Caco-2 (cell line): Measurements from ENCODE around the gene ACCSL. TPM values are rescaled to one million over a fixed set of nuclear protein-coding genes. Genes with fewer than 3 reads are reported as not detected.

Experiments used
- BruUV-seq: library from RNA; stranded (reverse); fragments of 400-500 nt; replicated peaks from 2 replicates; lab custom pipeline; 2021; lab: Mats Ljungman, UMichigan
- CTCF ChIA-PET: fragments of 300-600 bp; sonication (Branson Sonifier 250); formaldehyde crosslinking; loops from one replicate; lab custom pipeline; 2022; ENCODE audit warnings: antibody characterized with exemption; lab: Charles Lee
- POLR2A ChIA-PET: fragments of 300-600 bp; sonication (Branson Sonifier 250); formaldehyde crosslinking; loops from one replicate; lab custom pipeline; 2022; ENCODE audit warnings: antibody characterized with exemption; lab: Charles Lee
- DNase-seq, 2 experiments: peaks; one replicate each; pipeline versions ENCODE4 v3.0.0 to v3.0.0-alpha.2; 2020 to 2022
- H3K27me3 ChIP-seq: replicated peaks from 2 replicates; pipeline ENCODE4 v1.6.0; 2011; ENCODE audit warnings: low read length; ENCODE audit not compliant: control insufficient read depth, insufficient read depth
- H3K36me3 ChIP-seq: 2 replicates; pipeline ENCODE4 v1.5.1; 2011; ENCODE audit warnings: low read length; ENCODE audit not compliant: control insufficient read depth, insufficient read depth
- H3K4me1 ChIP-seq: fragments of 250-450 bp; sonication (Bioruptor Pico); 2 replicates; pipeline ENCODE4 v1.5.1; 2020; ENCODE audit warnings: mild to moderate bottlenecking
- H3K4me3 ChIP-seq: 2 replicates; pipeline ENCODE4 v1.5.1; 2011; ENCODE audit warnings: low read depth, mild to moderate bottlenecking, control low read depth, low read length
- H3K9me3 ChIP-seq: fragments of 250-450 bp; sonication (Bioruptor Pico); 2 replicates; pipeline ENCODE4 v1.5.1; 2020; ENCODE audit warnings: mild to moderate bottlenecking, moderate library complexity
- H3K27ac Mint-ChIP-seq: one replicate; pipeline ENCODE4 v1.8.0; 2022; ENCODE audit warnings: mixed read lengths; ENCODE audit not compliant: unreplicated experiment
- H3K27me3 Mint-ChIP-seq: one replicate; pipeline ENCODE4 v1.8.0; 2022; ENCODE audit warnings: mixed read lengths; ENCODE audit not compliant: insufficient read depth, unreplicated experiment
- H3K36me3 Mint-ChIP-seq: one replicate; pipeline ENCODE4 v1.8.0; 2022; ENCODE audit warnings: mild to moderate bottlenecking, mixed read lengths; ENCODE audit not compliant: insufficient read depth, unreplicated experiment
- H3K4me1 Mint-ChIP-seq: one replicate; pipeline ENCODE4 v1.8.0; 2022; ENCODE audit warnings: low read depth, mixed read lengths; ENCODE audit not compliant: unreplicated experiment
- H3K4me3 Mint-ChIP-seq: one replicate; pipeline ENCODE4 v1.8.0; 2022; ENCODE audit warnings: mild to moderate bottlenecking, moderate library complexity, mixed read lengths; ENCODE audit not compliant: unreplicated experiment
- H3K9me3 Mint-ChIP-seq: one replicate; pipeline ENCODE4 v1.8.0; 2022; ENCODE audit warnings: mixed read lengths; ENCODE audit not compliant: unreplicated experiment
- intact Hi-C: fragments of 100-400 bp; cut with micrococcal nuclease; formaldehyde crosslinking; loops from one replicate; pipeline ENCODE4 v1.10.0; 2022; ENCODE audit not compliant: unreplicated experiment
- total RNA-seq: library from RNA; stranded (reverse); gene quantifications from 2 replicates; pipeline ENCODE4 v1.2.3, GENCODE V29; 2022
- TF ChIP-seq, protein P1 (sequence below), 2 experiments: fragments of 200-600 bp in 1 of 2; IDR thresholded peaks; 1 replicate in 1 of 2; 2 replicates in 1 of 2; pipeline versions ENCODE4 v1.5.1 to v1.8.0; 2011 to 2022; ENCODE audit warnings: antibody characterized with exemption in 1 of 2, control low read depth in 1 of 2, inconsistent platforms in 1 of 2, low read depth in 1 of 2, low read length in 1 of 2, mild to moderate bottlenecking in 1 of 2, moderate library complexity in 1 of 2; ENCODE audit not compliant: insufficient read depth in 1 of 2, severe bottlenecking in 1 of 2, unreplicated experiment in 1 of 2

ACCSL gene
- total RNA-seq, 1 experiment from 2014 or later = not detected

DNA sequence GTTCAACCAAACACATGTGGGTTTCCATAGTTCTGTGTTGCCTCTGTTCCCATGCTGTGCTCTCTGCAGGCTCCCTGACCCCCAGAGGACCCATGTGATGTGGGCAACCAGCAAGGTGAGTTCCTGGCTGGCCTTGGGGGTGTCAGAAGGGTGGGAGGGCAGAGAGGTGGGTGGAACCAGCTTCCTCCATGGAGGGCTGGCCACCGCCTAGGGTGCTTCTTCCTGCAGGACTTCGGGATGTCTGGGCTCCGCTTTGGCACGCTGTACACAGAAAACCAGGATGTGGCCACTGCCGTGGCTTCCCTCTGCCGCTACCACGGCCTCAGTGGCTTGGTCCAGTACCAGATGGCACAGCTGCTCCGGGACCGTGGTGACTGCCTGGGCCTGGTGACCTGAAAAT is 33.2 kb downstream of the ACCSL start:
- no TSS peak for BruUV-seq
- no peak for DNase-seq
- CTCF ChIA-PET = no interaction called here
- H3K27me3 ChIP-seq = no peaks in the 10 kb centered on the region
- Mint-ChIP-seq H3K9me3 (peaks cover 9% of the 10 kb centered on the region), H3K36me3 (peaks cover 7% of the 10 kb centered on the region), H3K27me3 (no peaks in the 10 kb centered on the region), H3K27ac (no peak overlapping the region), H3K4me1 (no peaks in the 10 kb centered on the region), H3K4me3 (no peak overlapping the region)
- TF ChIP-seq, protein P1, sequence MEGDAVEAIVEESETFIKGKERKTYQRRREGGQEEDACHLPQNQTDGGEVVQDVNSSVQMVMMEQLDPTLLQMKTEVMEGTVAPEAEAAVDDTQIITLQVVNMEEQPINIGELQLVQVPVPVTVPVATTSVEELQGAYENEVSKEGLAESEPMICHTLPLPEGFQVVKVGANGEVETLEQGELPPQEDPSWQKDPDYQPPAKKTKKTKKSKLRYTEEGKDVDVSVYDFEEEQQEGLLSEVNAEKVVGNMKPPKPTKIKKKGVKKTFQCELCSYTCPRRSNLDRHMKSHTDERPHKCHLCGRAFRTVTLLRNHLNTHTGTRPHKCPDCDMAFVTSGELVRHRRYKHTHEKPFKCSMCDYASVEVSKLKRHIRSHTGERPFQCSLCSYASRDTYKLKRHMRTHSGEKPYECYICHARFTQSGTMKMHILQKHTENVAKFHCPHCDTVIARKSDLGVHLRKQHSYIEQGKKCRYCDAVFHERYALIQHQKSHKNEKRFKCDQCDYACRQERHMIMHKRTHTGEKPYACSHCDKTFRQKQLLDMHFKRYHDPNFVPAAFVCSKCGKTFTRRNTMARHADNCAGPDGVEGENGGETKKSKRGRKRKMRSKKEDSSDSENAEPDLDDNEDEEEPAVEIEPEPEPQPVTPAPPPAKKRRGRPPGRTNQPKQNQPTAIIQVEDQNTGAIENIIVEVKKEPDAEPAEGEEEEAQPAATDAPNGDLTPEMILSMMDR (IDR thresholded peaks at IDR 0.05; ENCODE audit: insufficient read depth in 1 of 2, low read depth in 1 of 2, low read length in 1 of 2, severe bottlenecking in 1 of 2, unreplicated experiment in 1 of 2) = no peak
- H3K36me3 ChIP-seq = no peaks in the 10 kb centered on the region; the same call in 1 of the 2 replicates
- H3K9me3 ChIP-seq = peaks cover 4% of the 10 kb centered on the region
- intact Hi-C loops = no loop called here
- H3K4me1 ChIP-seq = no peaks in the 10 kb centered on the region
- H3K4me3 ChIP-seq = no peak overlapping the region
- POLR2A ChIA-PET = no interaction called here

DNA sequence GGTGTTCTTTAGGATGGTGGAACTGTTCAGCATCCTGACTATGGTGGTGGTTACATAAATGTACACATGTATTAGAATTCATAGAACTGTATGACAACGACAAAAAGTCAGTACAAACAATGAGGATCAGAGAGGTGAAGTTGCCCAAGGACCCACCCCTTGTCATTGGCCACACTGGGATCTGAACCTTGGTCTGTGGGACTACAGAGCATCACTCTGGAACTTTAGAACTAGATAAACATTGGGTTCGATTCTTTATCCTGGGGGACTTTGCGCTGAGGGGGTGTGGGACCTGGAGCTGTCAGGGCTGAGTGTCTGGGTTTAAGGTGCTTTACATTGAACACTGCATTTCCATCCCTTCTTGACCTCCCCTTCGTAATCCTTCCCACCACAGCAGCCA is 34.9 kb downstream of the ACCSL start:
- Mint-ChIP-seq H3K4me1 (no peaks in the 10 kb centered on the region), H3K9me3 (peaks cover 17% of the 10 kb centered on the region), H3K4me3 (no peak overlapping the region), H3K27me3 (no peaks in the 10 kb centered on the region), H3K36me3 (peaks cover 7% of the 10 kb centered on the region), H3K27ac (no peak overlapping the region)
- no TSS peak for BruUV-seq
- Histone ChIP-seq H3K4me1 (no peaks in the 10 kb centered on the region), H3K4me3 (no peak overlapping the region), H3K27me3 (no peaks in the 10 kb centered on the region), H3K9me3 (peaks cover 4% of the 10 kb centered on the region), H3K36me3 (no peaks in the 10 kb centered on the region; the same call in 1 of the 2 replicates)
- POLR2A ChIA-PET = no interaction called here
- intact Hi-C loops = no loop called here
- TF ChIP-seq, protein P1 (IDR thresholded peaks at IDR 0.05; ENCODE audit: insufficient read depth in 1 of 2, low read depth in 1 of 2, low read length in 1 of 2, severe bottlenecking in 1 of 2, unreplicated experiment in 1 of 2) = no peak
- DNase-seq = no peak
- CTCF ChIA-PET = no interaction called here

DNA sequence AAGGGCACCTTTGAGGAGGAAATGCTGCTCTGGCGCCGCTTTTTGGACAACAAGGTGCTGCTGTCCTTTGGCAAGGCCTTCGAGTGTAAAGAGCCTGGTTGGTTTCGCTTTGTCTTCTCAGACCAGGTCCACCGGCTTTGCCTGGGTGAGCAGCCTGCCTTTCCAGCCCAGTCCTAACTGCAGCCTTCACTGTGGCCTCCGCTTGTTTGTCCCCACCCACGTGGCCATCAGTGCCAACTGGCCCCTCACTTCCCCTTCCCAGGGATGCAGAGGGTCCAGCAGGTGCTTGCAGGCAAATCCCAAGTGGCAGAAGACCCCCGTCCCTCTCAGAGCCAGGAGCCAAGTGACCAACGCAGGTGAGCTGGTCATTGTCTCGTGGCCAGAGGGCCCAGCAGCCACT is 35.7 kb downstream of the ACCSL start:
- H3K9me3 ChIP-seq = peaks cover 4% of the 10 kb centered on the region
- ChIA-PET POLR2A (no interaction called here), CTCF (interaction anchor here (1.0 kb wide), 1 partner anchor 11 kb away, joined by 3 read pairs; no protein-coding TSS in a partner anchor)
- no peak overlapping the region for H3K4me3 ChIP-seq
- Mint-ChIP-seq H3K9me3 (peaks cover 22% of the 10 kb centered on the region), H3K27ac (no peak overlapping the region), H3K4me1 (peaks cover 3% of the 10 kb centered on the region), H3K36me3 (peaks cover 10% of the 10 kb centered on the region), H3K27me3 (no peaks in the 10 kb centered on the region), H3K4me3 (no peak overlapping the region)
- TF ChIP-seq, protein P1 (IDR thresholded peaks at IDR 0.05; ENCODE audit: insufficient read depth in 1 of 2, low read depth in 1 of 2, low read length in 1 of 2, severe bottlenecking in 1 of 2, unreplicated experiment in 1 of 2) = no peak
- DNase-seq = no peak
- intact Hi-C loops = no loop called here
- H3K36me3 ChIP-seq = no peaks in the 10 kb centered on the region; the same call in 1 of the 2 replicates
- H3K27me3 ChIP-seq = no peaks in the 10 kb centered on the region
- H3K4me1 ChIP-seq = peaks cover 2% of the 10 kb centered on the region
- BruUV-seq = no TSS peak
